GM12865 (cell line): ENCODE results near the gene MXRA8.

Source experiments
- DNase-seq: peaks from one replicate; pipeline ENCODE4 v3.0.0; 2010; ENCODE audit warnings: low read depth
- H3K4me3 ChIP-seq: 2 replicates; pipeline ENCODE4 v1.5.1; 2011; ENCODE audit warnings: mild to moderate bottlenecking, low read depth, low read length, control low read depth
- TF ChIP-seq, protein P1 (sequence below): IDR thresholded peaks from 2 replicates; pipeline ENCODE4 v1.5.1; 2011; ENCODE audit warnings: low read length, control low read depth, low read depth, inconsistent platforms; ENCODE audit not compliant: insufficient read depth; ENCODE audit errors: missing control alignments

MXRA8 gene

GRCh38 chr1:1357871-1358432 is 403 bp downstream of the MXRA8 start:
- no peak for DNase-seq
- no peak overlapping the region for H3K4me3 ChIP-seq
- TF ChIP-seq, protein P1, sequence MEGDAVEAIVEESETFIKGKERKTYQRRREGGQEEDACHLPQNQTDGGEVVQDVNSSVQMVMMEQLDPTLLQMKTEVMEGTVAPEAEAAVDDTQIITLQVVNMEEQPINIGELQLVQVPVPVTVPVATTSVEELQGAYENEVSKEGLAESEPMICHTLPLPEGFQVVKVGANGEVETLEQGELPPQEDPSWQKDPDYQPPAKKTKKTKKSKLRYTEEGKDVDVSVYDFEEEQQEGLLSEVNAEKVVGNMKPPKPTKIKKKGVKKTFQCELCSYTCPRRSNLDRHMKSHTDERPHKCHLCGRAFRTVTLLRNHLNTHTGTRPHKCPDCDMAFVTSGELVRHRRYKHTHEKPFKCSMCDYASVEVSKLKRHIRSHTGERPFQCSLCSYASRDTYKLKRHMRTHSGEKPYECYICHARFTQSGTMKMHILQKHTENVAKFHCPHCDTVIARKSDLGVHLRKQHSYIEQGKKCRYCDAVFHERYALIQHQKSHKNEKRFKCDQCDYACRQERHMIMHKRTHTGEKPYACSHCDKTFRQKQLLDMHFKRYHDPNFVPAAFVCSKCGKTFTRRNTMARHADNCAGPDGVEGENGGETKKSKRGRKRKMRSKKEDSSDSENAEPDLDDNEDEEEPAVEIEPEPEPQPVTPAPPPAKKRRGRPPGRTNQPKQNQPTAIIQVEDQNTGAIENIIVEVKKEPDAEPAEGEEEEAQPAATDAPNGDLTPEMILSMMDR, result no peak

GRCh38 chr1:1356796-1357401 is 1.5 kb downstream of the MXRA8 start:
- H3K4me3 ChIP-seq, result no peak overlapping the region
- DNase-seq, result no peak
- TF ChIP-seq, protein P1, result no peak

GRCh38 chr1:1356166-1356795 is 2.1 kb downstream of the MXRA8 start:
- H3K4me3 ChIP-seq, result no peak overlapping the region
- no peak for DNase-seq
- TF ChIP-seq, protein P1, result no peak

GRCh38 chr1:1355416-1355815 is 2.9 kb downstream of the MXRA8 start:
- no peak overlapping the region for H3K4me3 ChIP-seq
- no peak for DNase-seq
- TF ChIP-seq, protein P1, result no peak

GRCh38 chr1:1354271-1355247 is 3.8 kb downstream of the MXRA8 start:
- H3K4me3 ChIP-seq, result no peak overlapping the region
- DNase-seq, result no peak
- TF ChIP-seq, protein P1, result no peak

DNA sequence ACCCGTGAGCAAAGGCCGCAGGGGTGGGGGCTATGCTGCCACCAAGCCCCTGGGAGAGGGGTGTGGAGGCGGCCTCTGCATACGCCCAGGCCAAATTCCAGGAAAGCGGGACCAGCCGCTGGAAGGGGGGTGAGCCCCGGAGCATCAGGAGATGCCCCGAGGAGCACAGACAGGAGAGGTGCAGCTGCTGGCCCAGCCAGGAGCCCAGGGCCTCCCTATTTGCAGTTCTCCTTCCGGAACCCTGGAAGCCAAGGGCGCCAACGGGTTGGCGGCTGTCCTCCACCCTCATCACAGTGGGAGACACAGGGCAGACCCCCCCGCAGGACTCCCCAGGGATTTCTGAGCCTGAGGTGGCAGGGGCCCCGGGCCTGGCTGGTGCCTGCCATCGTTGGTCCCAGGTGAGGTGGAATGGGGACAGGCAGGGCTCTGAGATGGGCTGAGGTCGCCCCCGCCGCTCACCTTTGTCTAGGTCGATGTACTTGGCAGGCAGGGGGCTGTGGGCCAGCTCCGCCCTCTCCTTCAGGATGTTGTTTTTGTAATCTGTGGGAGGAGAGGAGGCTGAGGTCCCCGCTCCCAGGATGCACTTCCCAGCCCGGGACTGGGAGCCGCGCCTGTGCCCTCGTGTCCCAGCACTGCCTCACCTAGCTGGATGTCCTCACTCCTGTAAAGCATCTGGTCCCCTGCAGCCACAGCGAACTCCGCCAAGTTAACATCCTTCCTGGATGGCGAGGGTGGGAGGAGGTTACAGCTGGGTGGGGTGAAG is 4.8 kb downstream of the MXRA8 start:
- H3K4me3 ChIP-seq, result no peak overlapping the region
- TF ChIP-seq, protein P1, result no peak
- no peak for DNase-seq
